NCI-H2196 (cell line): Measurements from ENCODE around the gene STAT2.
"Not testable (repeated sequence)": the region's sequence is repeated elsewhere in the genome, so short reads cannot be mapped to it uniquely, and the experiment has no call there.

Experiments
- DNase-seq: peaks from one replicate; lab custom pipeline; 2025; ENCODE audit not compliant: unreplicated experiment; lab: John Stamatoyannopoulos, UW

The STAT2 gene

GRCh38 chr12:56332512-56333196, 27.3 kb downstream of the STAT2 start:
- DNase-seq, result no peak

- DNase-seq, result no peak
Observed at GRCh38 chr12:56330936-56331490, 28.9 kb downstream of the STAT2 start.

- DNase-seq, result no peak
Observed at GRCh38 chr12:56326533-56326932, 33.4 kb downstream of the STAT2 start.

- DNase-seq, result no peak
Observed at GRCh38 chr12:56326126-56326525, 33.8 kb downstream of the STAT2 start.

GRCh38 chr12:56324206-56324605, 35.7 kb downstream of the STAT2 start:
- no peak for DNase-seq

GRCh38 chr12:56321610-56322009, 38.3 kb downstream of the STAT2 start:
- DNase-seq, result not testable (repeated sequence)

GRCh38 chr12:56321027-56321426, 38.9 kb downstream of the STAT2 start:
- DNase-seq, result no peak

GRCh38 chr12:56317675-56318074, 42.2 kb downstream of the STAT2 start:
- no peak for DNase-seq

- peak; percentile 95 for DNase-seq
Observed at GRCh38 chr12:56315622-56316473, 44.1 kb downstream of the STAT2 start, which contains the start of gene CNPY2. Gene CNPY2, minus strand, starts transcription at chr12:56315988. Its CDS starts 771 bp downstream, at chr12:56315217.

GRCh38 chr12:56315249-56315621, 44.7 kb downstream of the STAT2 start:
- DNase-seq, result no peak

- no peak for DNase-seq
Observed at GRCh38 chr12:56311003-56311402, 48.9 kb downstream of the STAT2 start.

GRCh38 chr12:56308714-56309113, 51.2 kb downstream of the STAT2 start:
- no peak for DNase-seq

- DNase-seq, result no peak
Observed at GRCh38 chr12:56307221-56307965, 52.5 kb downstream of the STAT2 start.

- DNase-seq, result no peak
Observed at GRCh38 chr12:56304872-56305590, 54.9 kb downstream of the STAT2 start.

- DNase-seq, result no peak
Observed at GRCh38 chr12:56304276-56304675, 55.6 kb downstream of the STAT2 start.

- no peak for DNase-seq
Observed at GRCh38 chr12:56300644-56301464, 59.1 kb downstream of the STAT2 start.

- DNase-seq, result peak; percentile 98
Observed at GRCh38 chr12:56299853-56300643, 59.9 kb downstream of the STAT2 start, which contains the start of gene CS. Gene CS, minus strand, starts transcription at chr12:56300330. Its CDS starts 129 bp downstream, at chr12:56300201.

GRCh38 chr12:56299308-56299852, 60.5 kb downstream of the STAT2 start:
- no peak for DNase-seq

GRCh38 chr12:56298828-56299227, 61.1 kb downstream of the STAT2 start:
- no peak for DNase-seq
